GM21737 (cell line): Measurements from ENCODE around the gene HLF.

Experiments
- ATAC-seq: cut with Tn5 transposase; IDR thresholded peaks from one replicate; pipeline ENCODE4 v1.9.1; 2021; ENCODE audit warnings: mild to moderate bottlenecking, moderate library complexity; ENCODE audit not compliant: unreplicated experiment

The HLF gene

GRCh38 chr17:55274355-55275255, 9.8 kb downstream of the HLF start:
- no peak for ATAC-seq

DNA sequence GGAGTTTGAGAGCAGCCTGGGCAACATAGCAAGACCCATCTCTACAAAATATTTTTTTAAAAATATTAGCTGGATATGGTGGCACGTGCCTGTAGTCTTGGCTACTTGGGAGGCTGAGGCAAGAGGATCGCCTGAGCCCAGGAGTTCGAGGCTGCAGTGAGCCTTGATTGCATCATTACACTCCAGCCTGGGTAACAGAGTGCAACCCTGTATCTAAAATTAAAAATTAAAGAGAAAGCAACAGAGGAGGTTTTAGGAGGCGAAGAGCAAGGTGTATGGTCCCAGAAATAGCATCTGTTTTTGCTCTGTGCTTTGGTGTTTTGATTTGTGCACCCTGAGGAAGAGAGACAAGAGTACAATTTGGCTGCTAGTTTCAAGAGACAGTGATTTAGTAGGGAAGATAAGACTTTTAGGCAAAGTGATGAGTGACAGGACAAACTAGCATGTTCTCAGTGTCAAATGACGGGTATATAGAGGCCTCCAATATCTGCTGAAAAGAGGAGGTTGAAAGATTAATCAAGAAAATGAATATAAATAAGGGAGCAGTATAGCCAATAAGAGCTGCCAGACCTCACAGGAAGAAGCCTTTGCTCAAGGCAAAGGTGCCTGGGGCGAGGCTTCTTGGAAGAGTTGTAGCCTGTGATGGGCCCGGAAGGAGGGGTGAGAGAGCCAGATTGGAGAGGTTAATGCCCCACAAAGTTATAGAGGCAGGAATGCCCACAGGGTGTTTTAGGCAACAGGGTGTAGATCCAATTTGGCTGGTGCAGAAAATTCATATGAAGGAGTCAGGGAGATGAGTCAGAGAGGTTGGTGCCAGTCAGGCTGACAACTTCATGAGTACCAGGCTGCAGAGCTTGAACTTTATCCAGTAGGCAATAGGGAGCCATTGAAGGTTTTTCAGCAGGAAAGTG, 11.4 kb downstream of the HLF start:
- no peak for ATAC-seq

- no peak for ATAC-seq
Measured at GRCh38 chr17:55278173-55278961, 13.6 kb downstream of the HLF start.

GRCh38 chr17:55279203-55279602, 14.4 kb downstream of the HLF start:
- ATAC-seq = no peak

DNA sequence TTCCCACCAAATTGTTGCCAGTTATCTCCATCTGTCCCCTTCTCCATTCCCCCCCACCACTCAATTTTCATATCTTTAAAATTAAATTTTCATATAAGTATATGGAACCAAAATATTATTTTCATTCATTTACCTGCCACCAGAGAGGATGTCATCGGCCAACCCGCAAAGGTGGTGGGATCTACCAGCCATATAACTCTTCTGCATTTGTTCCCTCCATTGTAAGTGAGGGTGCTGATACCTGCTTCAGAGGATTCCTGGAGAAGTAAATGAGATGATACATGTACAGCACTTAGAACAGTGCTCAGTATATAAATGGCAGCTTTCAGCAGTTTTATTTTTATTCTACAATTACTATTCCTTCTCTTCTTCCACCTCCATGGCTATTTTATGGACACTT, 15.0 kb downstream of the HLF start:
- ATAC-seq = no peak

GRCh38 chr17:55280212-55280611, 15.5 kb downstream of the HLF start:
- no peak for ATAC-seq

DNA sequence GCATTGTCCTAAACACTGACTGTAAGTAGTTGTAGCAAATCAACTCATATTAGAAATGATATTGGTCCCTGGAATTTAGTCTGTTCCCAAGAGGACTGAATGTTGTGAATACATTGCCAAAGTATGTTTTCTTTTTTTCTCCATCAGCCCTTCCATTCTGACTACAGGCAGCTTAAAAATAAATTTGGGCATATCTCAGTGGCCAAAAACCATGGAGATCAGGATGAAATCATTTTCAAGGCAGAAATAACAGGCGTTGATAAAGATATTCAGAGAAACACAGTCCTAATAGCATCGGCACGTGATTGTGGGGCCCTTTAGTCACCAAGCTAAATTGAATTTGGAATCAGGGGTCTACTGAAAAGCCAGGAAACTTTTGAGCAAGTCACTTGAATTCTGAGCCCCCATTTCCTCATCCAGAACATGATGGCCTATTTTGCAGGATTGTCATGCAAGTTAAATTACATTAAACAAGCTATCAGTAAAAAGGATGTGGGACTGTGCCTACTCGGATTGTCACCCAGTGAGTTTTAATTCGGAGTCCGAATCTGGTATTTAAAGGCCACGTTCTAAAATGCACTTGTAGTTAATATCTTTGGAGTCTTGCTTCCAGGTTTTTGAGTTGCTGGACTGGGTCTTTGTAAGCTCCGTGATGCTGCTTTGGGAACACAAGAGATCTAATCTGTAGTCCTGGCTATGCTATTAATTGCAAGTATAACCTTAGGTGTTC, 17.1 kb downstream of the HLF start:
- no peak for ATAC-seq

GRCh38 chr17:55282379-55282702, 17.6 kb downstream of the HLF start:
- no peak for ATAC-seq

- no peak for ATAC-seq
Measured at GRCh38 chr17:55282741-55283140, 18.0 kb downstream of the HLF start.

- ATAC-seq = no peak
Measured at GRCh38 chr17:55283256-55283965, 18.7 kb downstream of the HLF start.

DNA sequence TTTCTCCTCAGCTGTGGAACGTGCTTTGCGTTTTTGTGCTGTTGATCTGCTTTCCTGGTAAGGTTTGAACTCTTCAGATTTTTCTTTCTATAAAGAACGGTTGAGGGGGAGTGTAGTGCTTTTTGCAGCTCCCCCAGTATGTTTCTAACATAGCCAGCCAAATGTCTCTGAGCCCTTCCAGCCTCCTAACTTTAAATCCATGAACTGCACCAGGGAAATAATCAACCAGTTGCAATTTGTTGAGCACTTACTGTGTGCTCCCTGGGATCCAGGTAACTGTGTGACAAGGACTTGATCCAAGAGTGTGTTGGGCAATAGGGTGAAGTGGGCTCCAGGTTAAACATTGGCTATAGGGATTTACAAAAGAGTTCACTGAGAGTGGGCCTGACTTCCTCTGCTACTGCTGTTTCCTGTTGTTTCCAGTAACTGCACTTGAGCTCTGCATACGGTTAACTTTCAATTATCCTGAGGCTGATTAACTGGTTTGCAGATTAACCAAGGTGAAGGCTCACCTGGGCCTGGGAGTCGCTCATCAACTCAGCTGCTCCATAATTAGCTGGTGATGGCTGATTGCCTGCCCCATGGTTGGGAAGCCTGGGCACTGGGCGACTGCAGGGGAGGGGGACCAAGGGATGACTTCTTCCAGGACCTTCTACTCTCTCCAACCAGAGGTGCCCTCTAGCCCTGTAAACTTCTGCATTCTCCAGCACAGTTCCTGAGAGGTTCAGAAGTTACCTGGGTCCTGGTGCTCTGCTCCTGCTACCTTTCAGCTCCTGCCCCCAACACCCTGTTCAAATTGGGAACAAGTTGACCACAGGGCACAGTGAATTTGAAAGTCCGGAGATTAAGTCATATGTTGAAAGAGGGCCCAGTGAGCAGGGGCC, 19.5 kb downstream of the HLF start:
- no peak for ATAC-seq

- no peak for ATAC-seq
Measured at GRCh38 chr17:55284944-55285339, 20.2 kb downstream of the HLF start.

DNA sequence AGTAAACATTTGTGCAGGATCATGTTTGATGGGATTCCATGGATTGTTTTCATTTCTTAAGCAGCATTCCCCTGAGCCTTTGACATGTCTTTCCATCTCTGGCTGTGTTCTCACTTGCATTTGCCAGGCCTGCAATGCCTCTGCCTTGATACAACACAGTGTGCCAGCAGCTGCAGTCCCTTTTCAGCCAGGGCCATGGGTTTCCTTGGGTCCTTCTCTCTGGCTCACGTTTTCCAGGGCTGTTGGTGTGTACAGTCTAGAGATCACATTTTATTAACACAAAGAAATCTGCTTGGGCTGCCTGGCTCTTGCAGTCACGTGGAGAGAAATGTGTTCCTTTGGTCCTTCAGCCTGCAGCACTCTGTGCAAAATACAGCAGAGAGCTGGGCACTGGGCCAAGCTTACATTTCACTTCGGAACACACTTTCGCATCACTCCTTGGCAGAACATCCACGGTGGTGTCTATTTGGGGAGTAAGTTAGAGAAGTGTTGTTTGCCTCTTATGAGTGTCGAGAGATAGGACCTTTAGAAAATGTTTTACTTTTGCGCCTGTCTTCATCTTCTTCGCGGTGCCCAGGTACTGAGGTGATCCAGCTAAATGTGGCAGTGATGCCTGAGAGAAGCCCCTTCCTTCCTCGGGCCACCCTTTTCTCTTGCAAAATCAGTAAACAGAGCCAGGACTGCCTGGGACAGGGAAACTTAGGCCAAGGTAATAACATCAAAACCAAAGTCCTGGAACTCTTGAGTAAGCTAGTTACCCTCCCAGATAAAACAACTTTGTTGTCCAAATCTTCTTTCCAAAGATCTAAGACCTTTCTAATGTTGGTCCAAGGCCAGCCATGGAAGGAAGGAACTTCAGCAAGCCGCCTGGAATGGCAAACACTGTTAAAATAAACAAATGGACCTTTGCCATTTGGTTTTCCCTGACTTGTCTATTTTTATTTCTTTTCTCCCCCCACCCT, 20.9 kb downstream of the HLF start:
- ATAC-seq = no peak

DNA sequence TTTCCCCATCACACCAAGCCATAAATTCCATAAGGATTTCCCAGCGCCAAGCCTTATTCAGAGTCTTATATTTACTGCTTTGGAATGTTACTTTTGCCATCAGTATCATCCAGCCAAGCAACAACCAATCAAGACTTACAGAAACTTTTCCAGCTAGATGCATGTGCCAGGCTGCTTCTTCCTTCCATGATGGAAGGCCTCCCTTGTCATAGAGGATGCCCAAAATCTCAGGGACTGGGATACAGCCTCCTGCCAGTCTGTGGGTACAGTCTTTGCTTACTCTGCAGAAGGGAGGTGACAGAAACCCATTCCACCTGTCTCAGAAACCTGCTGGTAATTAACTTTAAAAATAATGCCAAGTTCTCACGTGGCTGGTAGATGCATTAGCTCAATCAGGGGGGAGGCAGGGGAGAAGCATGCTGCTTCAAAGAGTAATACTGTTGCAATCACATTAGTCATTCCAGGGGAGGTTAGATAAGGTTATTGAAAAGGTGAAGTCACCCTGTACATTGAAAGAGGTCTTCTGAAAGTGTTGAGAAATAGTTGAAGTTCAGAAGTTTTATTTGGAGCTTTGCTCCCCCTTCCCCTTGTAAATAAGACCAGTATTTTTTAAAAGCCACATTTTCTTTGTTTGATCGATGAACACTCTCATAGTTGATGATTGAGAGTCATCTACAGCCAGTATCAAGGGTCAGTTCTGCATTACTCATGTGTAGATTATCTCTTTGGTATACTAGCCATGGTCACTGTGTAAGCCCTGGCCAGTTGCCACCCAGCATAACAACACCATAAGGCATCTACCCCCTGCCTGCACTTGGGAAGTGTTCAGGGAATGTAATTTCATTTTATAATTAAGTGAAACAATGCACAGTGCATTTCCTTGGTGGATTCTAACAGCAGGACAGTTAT, 22.2 kb downstream of the HLF start:
- no peak for ATAC-seq

GRCh38 chr17:55288356-55289105, 23.8 kb downstream of the HLF start:
- no peak for ATAC-seq

DNA sequence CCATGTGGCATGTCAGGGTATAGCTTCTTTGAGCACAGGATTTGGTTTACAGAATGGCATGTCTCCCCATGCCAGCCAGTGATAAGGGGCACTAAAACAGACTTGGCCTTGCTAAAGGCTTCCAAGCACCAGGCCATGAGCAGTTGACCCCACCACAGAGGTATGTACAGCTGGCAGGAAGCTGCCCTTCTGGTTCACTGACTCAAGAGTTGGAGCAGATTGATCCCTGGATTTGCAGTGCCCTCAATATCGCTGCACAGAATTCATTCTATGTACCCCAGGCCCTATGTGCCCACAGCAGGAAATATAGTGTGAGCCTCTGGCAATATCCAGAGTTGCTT, 24.3 kb downstream of the HLF start:
- ATAC-seq = no peak
